ENCODE data around the gene SLC24A3.

Gene SLC24A3

GRCh38 chr20:19212469-19212815 is at the start of gene SLC24A3:
Gene SLC24A3, plus strand, starts transcription at chr20:19212642.
- no peak for DNase-seq

GRCh38 chr20:19170148-19170547 is 42.3 kb upstream of the SLC24A3 start:
- DNase-seq = no peak

GRCh38 chr20:19172637-19173036 is 39.8 kb upstream of the SLC24A3 start:
- DNase-seq = no peak

GRCh38 chr20:19176470-19177052 is 35.9 kb upstream of the SLC24A3 start:
- no peak for DNase-seq

GRCh38 chr20:19181552-19181951 is 30.9 kb upstream of the SLC24A3 start:
- no peak for DNase-seq

- DNase-seq = no peak
Measured at GRCh38 chr20:19185083-19185482, 27.4 kb upstream of the SLC24A3 start.

- DNase-seq = no peak
Measured at GRCh38 chr20:19193349-19193748, 19.1 kb upstream of the SLC24A3 start.

GRCh38 chr20:19205981-19206396 is 6.5 kb upstream of the SLC24A3 start:
- peak; percentile 95 for DNase-seq

GRCh38 chr20:19207541-19207940 is 4.9 kb upstream of the SLC24A3 start:
- DNase-seq = no peak

- no peak for DNase-seq
Measured at GRCh38 chr20:19210391-19211155, 1.9 kb upstream of the SLC24A3 start.

GRCh38 chr20:19211252-19211651 is 1.2 kb upstream of the SLC24A3 start:
- DNase-seq = no peak

GRCh38 chr20:19211661-19212468 is 577 bp upstream of the SLC24A3 start:
- DNase-seq = no peak

GRCh38 chr20:19212821-19213502 is 520 bp downstream of the SLC24A3 start:
- DNase-seq = no peak

GRCh38 chr20:19213946-19214490 is 1.6 kb downstream of the SLC24A3 start:
- DNase-seq = no peak

- DNase-seq = no peak
Measured at GRCh38 chr20:19218411-19218810, 6.0 kb downstream of the SLC24A3 start.

GRCh38 chr20:19222520-19223040 is 10.1 kb downstream of the SLC24A3 start:
- no peak for DNase-seq

- no peak for DNase-seq
Measured at GRCh38 chr20:19223640-19224039, 11.2 kb downstream of the SLC24A3 start.

- no peak for DNase-seq
Measured at GRCh38 chr20:19231359-19232035, 19.1 kb downstream of the SLC24A3 start.

GRCh38 chr20:19232997-19233794 is 20.8 kb downstream of the SLC24A3 start:
- DNase-seq = no peak

GRCh38 chr20:19236371-19237055 is 24.1 kb downstream of the SLC24A3 start:
- DNase-seq = no peak

- DNase-seq = no peak
Measured at GRCh38 chr20:19241440-19241839, 29.0 kb downstream of the SLC24A3 start.
